Fibroblast of lung (primary cell): ENCODE data around the gene MARCHF6.
"Not testable (repeated sequence)": the region's sequence is repeated elsewhere in the genome, so short reads cannot be mapped to it uniquely, and the experiment has no call there.

Source experiments
- EZH2 ChIP-seq: IDR thresholded peaks from 2 replicates; pipeline ENCODE4 v1.5.1; 2012; ENCODE audit warnings: low read length, control low read depth, mild to moderate bottlenecking; ENCODE audit errors: missing control alignments
- TF ChIP-seq, protein P1 (sequence below), 2 donors: IDR thresholded peaks in 1 of 2; conservative IDR thresholded peaks in 1 of 2; 1 replicate in 1 of 2; 2 replicates in 1 of 2; pipeline ENCODE4 v1.5.1; 2011 to 2012; ENCODE audit warnings: low read length in 2 of 2, control low read depth in 1 of 2, inconsistent platforms in 1 of 2, low read depth in 1 of 2, mild to moderate bottlenecking in 1 of 2

DNA sequence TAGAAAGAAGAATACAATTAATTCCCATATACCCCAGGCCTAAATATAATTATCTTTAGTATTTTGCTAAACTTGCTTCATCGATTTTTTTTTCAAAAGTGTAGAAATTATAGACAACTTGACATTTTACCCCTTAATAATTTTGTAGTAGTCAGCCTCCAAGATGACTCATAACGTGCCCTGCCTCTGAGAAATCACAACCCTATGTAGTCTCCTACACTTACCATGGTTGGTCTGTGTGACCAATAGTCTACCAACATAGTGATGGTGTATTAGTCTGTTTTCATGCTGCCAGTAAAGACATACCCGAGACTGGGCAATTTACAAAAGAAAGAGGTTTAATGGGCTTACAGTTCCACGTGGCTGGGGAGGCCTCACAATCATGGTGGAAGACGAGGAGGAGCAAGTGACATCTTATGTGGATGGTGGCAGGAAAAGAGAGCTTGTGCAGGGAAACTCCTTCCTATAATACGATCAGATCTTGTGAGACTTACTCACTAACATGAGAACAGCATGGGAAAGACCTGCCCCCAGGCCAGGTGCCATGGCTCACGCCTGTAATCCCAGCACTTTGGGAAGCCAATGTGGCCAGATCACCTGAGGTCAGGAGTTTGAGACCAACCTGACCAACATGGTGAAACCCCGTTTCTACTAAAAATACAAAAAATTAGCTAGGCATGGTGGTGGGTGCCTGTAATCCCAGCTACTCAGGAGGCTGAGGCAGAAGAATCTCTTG, 42.5 kb upstream of the MARCHF6 start:
- TF ChIP-seq, protein P1, sequence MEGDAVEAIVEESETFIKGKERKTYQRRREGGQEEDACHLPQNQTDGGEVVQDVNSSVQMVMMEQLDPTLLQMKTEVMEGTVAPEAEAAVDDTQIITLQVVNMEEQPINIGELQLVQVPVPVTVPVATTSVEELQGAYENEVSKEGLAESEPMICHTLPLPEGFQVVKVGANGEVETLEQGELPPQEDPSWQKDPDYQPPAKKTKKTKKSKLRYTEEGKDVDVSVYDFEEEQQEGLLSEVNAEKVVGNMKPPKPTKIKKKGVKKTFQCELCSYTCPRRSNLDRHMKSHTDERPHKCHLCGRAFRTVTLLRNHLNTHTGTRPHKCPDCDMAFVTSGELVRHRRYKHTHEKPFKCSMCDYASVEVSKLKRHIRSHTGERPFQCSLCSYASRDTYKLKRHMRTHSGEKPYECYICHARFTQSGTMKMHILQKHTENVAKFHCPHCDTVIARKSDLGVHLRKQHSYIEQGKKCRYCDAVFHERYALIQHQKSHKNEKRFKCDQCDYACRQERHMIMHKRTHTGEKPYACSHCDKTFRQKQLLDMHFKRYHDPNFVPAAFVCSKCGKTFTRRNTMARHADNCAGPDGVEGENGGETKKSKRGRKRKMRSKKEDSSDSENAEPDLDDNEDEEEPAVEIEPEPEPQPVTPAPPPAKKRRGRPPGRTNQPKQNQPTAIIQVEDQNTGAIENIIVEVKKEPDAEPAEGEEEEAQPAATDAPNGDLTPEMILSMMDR (conservative IDR thresholded peaks at IDR 0.05 in 1 of 2, IDR thresholded peaks at IDR 0.05 in 1 of 2; ENCODE audit: low read depth in 1 of 2, low read length in 2 of 2): not testable (repeated sequence)
- not testable (repeated sequence) for TF ChIP-seq EZH2
